Karpas-422 (cell line): Measurements from ENCODE around the gene TPGS1. TPM values are rescaled to one million over a fixed set of nuclear protein-coding genes. Genes with fewer than 3 reads are reported as not detected.

Experiments used
- DNase-seq: peaks from one replicate; pipeline ENCODE4 v3.0.0-alpha.2; 2015
- H2AFZ ChIP-seq: fragments of 200-600 bp; sonication (generic); 2 replicates; pipeline ENCODE4 v1.6.1; 2014; ENCODE audit warnings: antibody characterized with exemption, low read length, mixed read lengths
- H3K27ac ChIP-seq: fragments of 200-600 bp; sonication (generic); 2 replicates; pipeline ENCODE4 v1.5.1; 2014; ENCODE audit warnings: mild to moderate bottlenecking, low read length, moderate library complexity
- H3K27me3 ChIP-seq: fragments of 200-600 bp; sonication (generic); 2 replicates; pipeline ENCODE4 v1.6.1; 2014; ENCODE audit warnings: low read length, mixed read lengths
- H3K36me3 ChIP-seq: fragments of 200-600 bp; sonication (generic); 2 replicates; pipeline ENCODE4 v1.6.1; 2014; ENCODE audit warnings: low read length, mixed read lengths; ENCODE audit not compliant: insufficient read depth
- H3K4me1 ChIP-seq: fragments of 200-600 bp; sonication (generic); 2 replicates; pipeline ENCODE4 v1.6.1; 2014; ENCODE audit warnings: mild to moderate bottlenecking, low read length, mixed read lengths
- H3K4me2 ChIP-seq: fragments of 200-600 bp; sonication (generic); 2 replicates; pipeline ENCODE4 v1.6.1; 2014; ENCODE audit warnings: low read length, low read depth, mild to moderate bottlenecking; ENCODE audit not compliant: poor library complexity, severe bottlenecking
- H3K4me3 ChIP-seq: fragments of 200-600 bp; sonication (generic); 2 replicates; pipeline ENCODE4 v1.5.1; 2014; ENCODE audit warnings: mild to moderate bottlenecking, antibody characterized with exemption, low read length, mixed read lengths
- H3K79me2 ChIP-seq: fragments of 200-600 bp; sonication (generic); 2 replicates; pipeline ENCODE4 v1.6.1; 2014; ENCODE audit warnings: mild to moderate bottlenecking, low read length, mixed read lengths
- H3K9ac ChIP-seq: fragments of 200-600 bp; sonication (generic); 2 replicates; pipeline ENCODE4 v1.6.0; 2014; ENCODE audit warnings: low read length
- H3K9me2 ChIP-seq: fragments of 200-600 bp; sonication (generic), shearing (Covaris generic); replicated peaks from 2 replicates; pipeline ENCODE4 v1.6.0; 2014; ENCODE audit warnings: mild to moderate bottlenecking, low read length, moderate library complexity; ENCODE audit not compliant: insufficient read depth
- H3K9me3 ChIP-seq: fragments of 300-700, 200-600 bp; sonication (generic); 2 replicates; pipeline ENCODE4 v1.6.1; 2014; ENCODE audit warnings: low read length, mixed read lengths
- H4K20me1 ChIP-seq: fragments of 200-600 bp; sonication (generic); 2 replicates; pipeline ENCODE4 v1.6.1; 2014; ENCODE audit warnings: mild to moderate bottlenecking, antibody characterized with exemption, low read length, low read depth; ENCODE audit not compliant: insufficient read depth
- total RNA-seq: library from RNA; depleted of rRNA; stranded (reverse); fragments of >200 nt; shearing (Covaris generic); gene quantifications from 2 replicates; pipeline ENCODE4 v1.2.3, GENCODE V29; 2014; ENCODE audit warnings: low replicate concordance

TPGS1 gene
- total RNA-seq, 1 experiment from 2014 or later = 13.8 TPM

DNA sequence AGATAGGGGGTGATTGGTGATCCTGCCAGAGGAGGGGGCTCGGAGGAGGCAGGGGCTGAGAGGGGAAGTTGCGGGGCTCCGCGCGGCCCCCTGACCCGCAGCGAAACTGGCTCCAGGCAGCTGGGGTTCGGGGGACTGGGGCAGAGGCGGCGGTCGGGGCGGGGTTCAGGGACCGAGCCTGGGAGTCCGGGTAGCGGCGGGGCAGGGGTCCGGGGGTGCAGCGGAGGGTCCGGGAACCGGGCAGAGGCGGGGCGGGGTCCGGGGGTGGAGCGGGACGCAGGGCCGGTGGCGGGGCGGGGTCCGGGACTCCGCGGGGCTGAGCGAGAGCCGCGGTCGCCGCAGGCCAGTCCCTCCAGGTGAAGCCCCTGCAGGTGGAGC is 9.8 kb upstream of the TPGS1 start:
- H2AFZ ChIP-seq = no peak overlapping the region
- DNase-seq = peak; percentile 31
- no peak overlapping the region for H3K9ac ChIP-seq
- H3K79me2 ChIP-seq = no peaks in the 10 kb centered on the region
- no peak overlapping the region for H3K4me2 ChIP-seq
- H4K20me1 ChIP-seq = no peaks in the 10 kb centered on the region
- H3K27ac ChIP-seq = no peak overlapping the region
- no peaks in the 10 kb centered on the region for H3K36me3 ChIP-seq
- H3K9me2 ChIP-seq = no peaks in the 10 kb centered on the region
- H3K27me3 ChIP-seq = no peaks in the 10 kb centered on the region
- H3K9me3 ChIP-seq = peaks cover 4% of the 10 kb centered on the region; the same call in 1 of the 2 replicates
- H3K4me1 ChIP-seq = peaks cover 4% of the 10 kb centered on the region; the same call in 1 of the 2 replicates
- no peak overlapping the region for H3K4me3 ChIP-seq

DNA sequence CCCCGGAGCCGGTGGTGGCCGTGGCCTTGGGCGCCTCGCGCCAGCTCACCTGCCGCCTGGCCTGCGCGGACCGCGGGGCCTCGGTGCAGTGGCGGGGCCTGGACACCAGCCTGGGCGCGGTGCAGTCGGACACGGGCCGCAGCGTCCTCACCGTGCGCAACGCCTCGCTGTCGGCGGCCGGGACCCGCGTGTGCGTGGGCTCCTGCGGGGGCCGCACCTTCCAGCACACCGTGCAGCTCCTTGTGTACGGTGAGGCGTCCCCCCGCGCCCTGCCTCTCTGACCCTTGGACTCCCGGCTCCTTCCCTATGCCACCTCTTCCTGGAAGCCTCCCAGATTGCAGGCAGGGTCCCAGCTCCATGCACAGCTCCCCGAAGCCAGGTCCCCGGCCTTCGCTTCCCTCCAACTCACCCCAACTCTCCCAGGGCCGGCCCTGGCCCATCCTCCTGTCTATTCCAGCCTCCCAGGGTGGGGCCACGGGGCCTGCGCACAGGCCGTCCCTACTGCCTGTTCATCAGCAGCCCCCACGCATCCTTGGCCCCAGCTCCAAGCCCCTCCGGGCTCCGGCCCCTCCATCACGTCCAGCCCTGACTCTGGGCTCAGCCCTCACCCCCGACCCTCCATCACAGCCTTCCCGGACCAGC is 9.3 kb upstream of the TPGS1 start:
- H3K4me3 ChIP-seq = no peak overlapping the region
- no peaks in the 10 kb centered on the region for H3K9me2 ChIP-seq
- peaks cover 3% of the 10 kb centered on the region; the same call in 1 of the 2 replicates for H3K9me3 ChIP-seq
- DNase-seq = no peak
- H3K9ac ChIP-seq = no peak overlapping the region
- H3K36me3 ChIP-seq = no peaks in the 10 kb centered on the region
- no peaks in the 10 kb centered on the region for H3K79me2 ChIP-seq
- no peak overlapping the region for H2AFZ ChIP-seq
- H3K4me2 ChIP-seq = no peak overlapping the region
- H3K27me3 ChIP-seq = no peaks in the 10 kb centered on the region
- no peaks in the 10 kb centered on the region for H4K20me1 ChIP-seq
- H3K4me1 ChIP-seq = peaks cover 4% of the 10 kb centered on the region; the same call in 1 of the 2 replicates
- H3K27ac ChIP-seq = no peak overlapping the region

DNA sequence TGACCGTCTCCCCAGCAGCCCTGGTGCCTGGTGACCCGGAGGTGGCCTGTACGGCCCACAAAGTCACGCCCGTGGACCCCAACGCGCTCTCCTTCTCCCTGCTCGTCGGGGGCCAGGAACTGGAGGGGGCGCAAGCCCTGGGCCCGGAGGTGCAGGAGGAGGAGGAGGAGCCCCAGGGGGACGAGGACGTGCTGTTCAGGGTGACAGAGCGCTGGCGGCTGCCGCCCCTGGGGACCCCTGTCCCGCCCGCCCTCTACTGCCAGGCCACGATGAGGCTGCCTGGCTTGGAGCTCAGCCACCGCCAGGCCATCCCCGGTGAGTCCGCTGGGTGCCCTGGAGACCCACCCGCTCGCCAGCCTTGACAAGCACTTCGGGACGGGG is 8.8 kb upstream of the TPGS1 start:
- Histone ChIP-seq H3K9me2 (no peaks in the 10 kb centered on the region), H3K4me3 (no peak overlapping the region), H3K79me2 (no peaks in the 10 kb centered on the region), H3K36me3 (no peaks in the 10 kb centered on the region), H3K9me3 (no peaks in the 10 kb centered on the region; the same call in 1 of the 2 replicates), H3K27ac (no peak overlapping the region), H4K20me1 (no peaks in the 10 kb centered on the region), H3K4me1 (peaks cover 4% of the 10 kb centered on the region; the same call in 1 of the 2 replicates), H3K27me3 (no peaks in the 10 kb centered on the region), H3K9ac (no peak overlapping the region), H3K4me2 (no peak overlapping the region), H2AFZ (no peak overlapping the region)
- no peak for DNase-seq

DNA sequence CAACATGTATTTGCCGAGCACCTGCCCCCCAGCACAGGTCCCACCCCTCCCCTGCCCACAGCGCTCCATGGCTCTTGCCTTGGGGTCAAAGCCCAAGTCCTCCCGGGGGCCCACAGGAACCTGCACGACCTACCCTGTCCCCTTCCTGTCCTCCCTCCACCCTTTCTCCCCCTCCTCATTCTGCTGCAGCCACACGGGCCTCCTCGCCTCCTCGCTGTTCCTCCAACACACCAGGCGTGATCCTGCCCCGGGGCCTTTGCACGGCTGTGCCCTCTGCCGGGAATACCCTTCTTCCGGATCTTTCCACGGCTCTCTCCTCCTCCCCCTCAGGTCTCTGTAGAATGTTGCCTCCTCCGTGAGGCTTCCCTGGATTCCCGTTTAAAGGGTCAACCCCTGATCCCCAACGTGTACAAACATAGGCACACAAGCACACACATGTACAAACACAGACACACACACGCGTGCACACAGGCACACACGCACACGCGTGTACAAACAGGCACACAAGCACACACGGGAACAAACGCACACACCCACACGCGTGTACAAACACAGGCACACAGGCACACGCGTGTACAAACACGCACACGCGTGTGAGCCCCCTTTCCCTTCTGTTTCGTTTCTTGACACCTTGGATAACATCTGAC is 8.2 kb upstream of the TPGS1 start:
- Histone ChIP-seq H3K9ac (no peak overlapping the region), H4K20me1 (no peaks in the 10 kb centered on the region), H3K9me2 (no peaks in the 10 kb centered on the region), H2AFZ (no peak overlapping the region), H3K36me3 (no peaks in the 10 kb centered on the region), H3K27ac (no peak overlapping the region), H3K4me1 (peaks cover 4% of the 10 kb centered on the region; the same call in 1 of the 2 replicates), H3K4me2 (no peak overlapping the region), H3K4me3 (no peak overlapping the region), H3K9me3 (no peaks in the 10 kb centered on the region), H3K79me2 (no peaks in the 10 kb centered on the region), H3K27me3 (no peaks in the 10 kb centered on the region)
- no peak for DNase-seq

DNA sequence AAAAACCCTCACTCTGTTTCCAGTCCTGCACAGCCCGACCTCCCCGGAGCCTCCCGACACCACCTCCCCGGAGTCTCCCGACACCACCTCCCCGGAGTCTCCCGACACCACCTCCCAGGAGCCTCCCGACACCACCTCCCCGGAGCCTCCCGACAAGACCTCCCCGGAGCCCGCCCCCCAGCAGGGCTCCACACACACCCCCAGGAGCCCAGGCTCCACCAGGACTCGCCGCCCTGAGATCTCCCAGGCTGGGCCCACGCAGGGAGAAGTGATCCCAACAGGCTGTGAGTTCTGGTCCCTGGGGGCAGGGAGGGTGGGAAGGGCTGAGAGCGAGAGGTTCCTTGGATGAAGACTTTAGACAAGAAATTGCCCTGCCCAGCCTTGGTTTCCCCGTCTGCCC is 5.7 kb upstream of the TPGS1 start:
- Histone ChIP-seq H4K20me1 (no peaks in the 10 kb centered on the region), H3K9me3 (no peaks in the 10 kb centered on the region), H3K27me3 (no peaks in the 10 kb centered on the region), H2AFZ (no peak overlapping the region), H3K4me2 (no peak overlapping the region), H3K9me2 (no peaks in the 10 kb centered on the region), H3K36me3 (no peaks in the 10 kb centered on the region), H3K4me1 (peaks cover 9% of the 10 kb centered on the region), H3K27ac (no peak overlapping the region), H3K4me3 (no peak overlapping the region), H3K79me2 (no peaks in the 10 kb centered on the region), H3K9ac (no peak overlapping the region)
- no peak for DNase-seq

DNA sequence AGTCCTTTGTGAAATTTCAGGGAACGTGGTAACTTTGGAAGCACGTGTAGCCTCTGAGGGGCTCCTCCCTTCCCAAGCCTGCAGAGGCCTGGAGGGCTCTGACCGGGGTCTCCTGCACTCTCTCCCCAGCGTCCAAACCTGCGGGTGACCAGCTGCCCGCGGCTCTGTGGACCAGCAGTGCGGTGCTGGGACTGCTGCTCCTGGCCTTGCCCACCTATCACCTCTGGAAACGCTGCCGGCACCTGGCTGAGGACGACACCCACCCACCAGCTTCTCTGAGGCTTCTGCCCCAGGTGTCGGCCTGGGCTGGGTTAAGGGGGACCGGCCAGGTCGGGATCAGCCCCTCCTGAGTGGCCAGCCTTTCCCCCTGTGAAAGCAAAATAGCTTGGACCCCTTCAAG is 2.7 kb upstream of the TPGS1 start:
- H3K27ac ChIP-seq = no peak overlapping the region
- no peaks in the 10 kb centered on the region for H3K9me3 ChIP-seq
- no peak overlapping the region for H3K9ac ChIP-seq
- H3K9me2 ChIP-seq = no peaks in the 10 kb centered on the region
- no peaks in the 10 kb centered on the region for H3K27me3 ChIP-seq
- H3K4me3 ChIP-seq = no peak overlapping the region
- H4K20me1 ChIP-seq = no peaks in the 10 kb centered on the region
- H3K79me2 ChIP-seq = peaks cover 16% of the 10 kb centered on the region
- peaks cover 2% of the 10 kb centered on the region; the same call in 1 of the 2 replicates for H3K36me3 ChIP-seq
- no peak overlapping the region for H2AFZ ChIP-seq
- no peak for DNase-seq
- H3K4me2 ChIP-seq = no peak overlapping the region
- peaks cover 15% of the 10 kb centered on the region for H3K4me1 ChIP-seq

DNA sequence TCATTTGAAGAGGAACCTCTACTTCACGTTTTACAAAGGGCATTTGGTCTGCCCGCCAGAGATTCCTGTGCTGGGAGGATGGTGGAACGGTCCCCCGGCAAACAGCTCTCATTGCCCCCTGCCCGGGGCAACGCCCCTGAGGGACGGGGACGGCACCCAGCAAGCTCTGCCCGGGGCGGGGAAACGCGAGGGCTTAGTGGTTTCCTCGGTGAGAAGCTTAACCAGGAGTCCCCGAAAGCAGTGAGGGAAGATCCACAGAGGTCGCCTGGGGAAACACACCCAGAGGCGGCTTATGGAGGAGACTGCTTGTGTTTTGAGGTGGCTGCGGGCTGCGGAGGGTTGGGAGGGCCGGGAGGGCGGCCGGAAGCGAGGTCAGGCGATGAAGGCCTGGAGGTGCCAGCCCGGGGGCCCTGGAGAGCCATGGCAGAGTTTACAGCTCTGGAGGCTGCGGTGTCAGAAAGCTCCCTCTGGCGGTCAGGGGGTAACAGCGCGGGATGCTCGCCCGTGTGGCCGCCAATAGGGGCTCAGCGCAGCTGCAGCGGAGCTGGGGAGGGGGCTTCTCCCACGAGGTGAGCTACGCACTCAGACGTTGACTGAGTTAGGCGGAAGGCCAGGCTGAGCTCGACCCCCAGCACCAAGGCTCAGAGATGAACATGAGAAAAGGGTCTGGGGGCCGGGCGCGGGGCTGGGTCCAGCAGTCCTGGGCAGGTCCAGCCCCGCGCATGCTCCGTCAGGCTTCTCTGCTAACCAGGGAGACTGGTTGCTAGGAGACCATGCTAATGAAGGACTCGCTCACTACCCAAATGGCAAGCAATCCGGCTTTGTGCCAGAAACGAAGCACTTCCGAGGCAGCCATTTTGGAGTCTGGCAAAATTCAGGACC is 652 bp upstream of the TPGS1 start:
- H2AFZ ChIP-seq = peak overlapping the region; percentile 100
- H3K9me2 ChIP-seq = no peaks in the 10 kb centered on the region
- no peaks in the 10 kb centered on the region for H4K20me1 ChIP-seq
- no peaks in the 10 kb centered on the region for H3K9me3 ChIP-seq
- H3K4me1 ChIP-seq = peaks cover 24% of the 10 kb centered on the region
- no peaks in the 10 kb centered on the region for H3K27me3 ChIP-seq
- peak; percentile 99 for DNase-seq
- H3K4me2 ChIP-seq = peak overlapping the region; percentile 91
- H3K27ac ChIP-seq = peak overlapping the region; percentile 79
- peaks cover 17% of the 10 kb centered on the region for H3K79me2 ChIP-seq
- peak overlapping the region; percentile 97 for H3K4me3 ChIP-seq
- peak overlapping the region; percentile 91 for H3K9ac ChIP-seq
- H3K36me3 ChIP-seq = peaks cover 4% of the 10 kb centered on the region; the same call in 1 of the 2 replicates
